Activated CD8-positive, alpha-beta memory T cell treated with anti-CD3 and anti-CD28 coated beads, Interleukin-2, amount 50 U/mL, for 1 hour (primary cell): ENCODE measurements around the gene CYS1.
"Not testable (repeated sequence)": the region's sequence is repeated elsewhere in the genome, so short reads cannot be mapped to it uniquely, and the experiment has no call there.

Experiments
- DNase-seq: peaks from one replicate; pipeline ENCODE4 v3.0.0-alpha.2; 2020; ENCODE audit errors: extremely low read depth

CYS1 gene

GRCh38 chr2:10012963-10013461 is 67.2 kb downstream of the CYS1 start:
- DNase-seq, result no peak

- not testable (repeated sequence) for DNase-seq
Measured at GRCh38 chr2:10012366-10012962, 67.7 kb downstream of the CYS1 start.

DNA sequence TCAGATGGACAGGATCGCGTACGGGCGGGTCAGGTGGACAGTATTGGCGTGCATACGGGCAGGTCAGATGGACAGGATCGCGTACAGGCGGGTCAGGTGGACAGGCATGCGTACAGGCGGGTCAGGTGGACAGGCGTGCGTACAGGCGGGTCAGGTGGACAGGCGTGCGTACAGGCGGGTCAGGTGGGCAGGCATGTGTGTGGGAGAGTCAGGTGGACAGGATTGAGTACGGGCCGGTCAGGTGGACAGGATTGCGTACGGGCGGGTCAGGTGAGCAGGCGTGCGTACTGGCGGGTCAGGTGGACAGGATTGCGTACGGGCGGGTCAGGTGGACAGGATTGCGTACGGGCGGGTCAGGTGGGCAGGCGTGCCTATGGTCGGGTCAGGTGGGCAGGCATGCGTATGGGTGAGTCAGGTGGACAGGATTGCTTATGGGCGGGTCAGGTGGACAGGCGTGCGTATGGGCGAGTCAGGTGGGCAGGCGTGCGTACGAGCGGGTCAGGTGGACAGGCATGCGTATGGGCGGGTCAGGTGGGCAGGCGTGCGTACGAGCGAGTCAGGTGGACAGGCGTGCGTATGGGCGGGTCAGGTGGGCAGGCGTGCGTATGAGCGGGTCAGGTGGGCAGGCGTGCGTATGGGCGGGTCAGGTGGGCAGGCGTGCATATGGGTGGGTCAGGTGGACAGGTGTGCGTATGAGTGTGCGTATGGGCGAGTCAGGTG is 68.4 kb downstream of the CYS1 start:
- DNase-seq, result not testable (repeated sequence)

GRCh38 chr2:10010861-10011605 is 69.2 kb downstream of the CYS1 start:
- DNase-seq, result not testable (repeated sequence)

DNA sequence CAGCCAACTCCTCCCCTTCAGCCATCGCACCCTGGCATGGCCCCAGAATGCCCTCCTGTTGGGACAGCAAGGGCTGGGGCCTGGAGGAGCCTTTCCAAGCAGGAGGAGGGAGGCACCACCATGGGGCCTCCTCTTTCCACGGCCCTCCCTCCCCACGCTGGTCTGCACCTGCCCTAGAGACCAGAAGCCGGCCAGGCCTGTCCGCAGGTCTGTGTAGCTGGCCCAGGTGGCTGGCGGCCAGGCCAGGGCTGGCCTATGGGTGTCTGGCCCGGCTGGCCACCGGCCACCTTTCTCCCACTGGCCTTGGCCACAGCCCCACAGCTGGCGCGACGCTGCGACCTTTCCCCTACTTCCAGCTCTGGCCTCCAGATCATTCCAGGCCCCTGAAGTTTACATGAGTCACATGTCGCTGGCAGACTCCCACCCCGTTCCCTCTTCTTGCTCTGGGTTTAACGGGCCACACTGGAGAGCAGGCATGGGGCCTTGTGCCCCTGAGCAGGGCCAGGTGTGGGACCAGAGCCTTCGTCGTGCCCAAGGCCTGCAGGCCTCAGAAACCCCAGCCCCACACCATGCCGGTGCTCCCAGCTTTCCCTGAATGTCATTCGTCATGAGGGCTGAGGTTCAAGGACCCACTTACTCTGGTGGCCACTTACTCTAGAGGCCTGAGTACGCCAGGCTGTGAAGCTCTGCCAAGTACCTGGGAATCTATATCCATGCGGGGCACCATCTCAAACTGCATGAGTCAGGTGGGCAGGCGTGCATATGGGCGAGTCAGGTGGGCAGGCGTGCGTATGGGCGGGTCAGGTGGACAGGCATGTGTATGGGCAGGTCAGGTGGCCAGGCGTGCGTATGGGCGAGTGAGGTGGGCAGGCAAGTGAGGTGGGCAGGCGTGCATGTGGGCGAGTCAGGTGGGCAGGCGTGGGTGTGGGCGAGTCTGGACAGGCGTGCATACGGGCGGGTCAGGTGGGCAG is 70.1 kb downstream of the CYS1 start:
- DNase-seq, result no peak

DNA sequence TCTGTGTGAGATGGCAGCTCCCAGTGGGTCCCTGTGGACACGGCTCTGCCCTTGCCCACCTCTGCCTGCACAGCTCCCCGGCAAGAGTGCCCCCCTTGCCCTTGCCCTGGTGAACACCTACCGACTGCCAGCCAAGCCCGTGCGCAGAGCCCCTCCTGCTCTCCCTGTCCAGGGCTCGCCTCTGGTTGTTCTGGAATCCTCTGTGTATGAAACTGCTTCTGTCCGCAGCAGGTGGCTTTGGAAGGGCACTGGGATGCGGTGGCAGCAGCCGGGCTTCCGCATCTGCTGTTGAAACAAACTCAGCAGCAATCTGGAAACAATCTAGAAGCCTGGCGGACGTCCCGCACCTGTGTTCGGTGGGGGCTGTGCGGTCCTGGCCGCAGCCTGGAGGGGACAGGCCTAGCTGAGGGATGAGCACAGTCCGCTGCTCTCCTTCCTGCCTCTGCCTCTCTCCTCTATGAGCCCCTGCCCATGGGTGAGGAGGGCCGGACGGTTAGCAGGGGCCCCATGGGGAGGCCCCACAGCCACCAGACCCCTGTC is 70.9 kb downstream of the CYS1 start:
- no peak for DNase-seq

- no peak for DNase-seq
Measured at GRCh38 chr2:10008809-10009176, 71.4 kb downstream of the CYS1 start.

GRCh38 chr2:10007921-10008808 is 72.0 kb downstream of the CYS1 start:
- DNase-seq, result no peak

DNA sequence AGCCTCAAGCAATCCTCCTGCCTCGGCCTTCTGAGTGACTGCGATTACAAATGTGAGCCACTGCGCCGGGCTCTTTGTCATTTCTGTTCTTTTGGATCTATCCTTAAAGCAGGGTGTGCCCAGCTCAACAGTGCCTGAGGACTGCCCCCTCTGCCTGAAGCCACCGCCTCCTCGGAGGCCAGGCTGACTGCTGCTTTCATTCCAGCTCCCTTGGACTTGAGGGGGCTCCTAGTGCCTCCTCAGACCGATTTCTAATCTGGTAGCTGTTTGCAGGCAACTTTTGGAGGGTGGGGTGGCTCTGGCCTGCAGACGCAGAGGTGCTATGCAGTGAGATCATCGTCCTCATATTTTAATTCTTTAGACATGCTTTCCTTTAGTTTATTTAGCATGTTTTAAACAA is 72.8 kb downstream of the CYS1 start:
- no peak for DNase-seq
